ENCODE data around the gene NFIA. TPM values are rescaled to one million over a fixed set of nuclear protein-coding genes. Genes with fewer than 3 reads are reported as not detected.

NFIA gene
- total RNA-seq, 1 experiment from 2014 or later: 12.7 TPM

GRCh38 chr1:61419196-61419595 lies 336.8 kb downstream of the NFIA start:
- DNase-seq: no peak
- POLR2A ChIA-PET (ENCODE audit: unreplicated experiment): no interaction called here
- H3K9me3 ChIP-seq (ENCODE audit: low read length): no peaks in the 10 kb centered on the region
- BruUV-seq (replicated peaks): no TSS peak
- no peak overlapping the region for H2AFZ ChIP-seq (ENCODE audit: low read length)
- no peaks in the 10 kb centered on the region for H3F3A ChIP-seq (ENCODE audit: low read length, unreplicated experiment)
- H3K27ac ChIP-seq (ENCODE audit: low read length): no peak overlapping the region
- TF ChIP-seq EZH2 (IDR thresholded peaks at IDR 0.05; ENCODE audit: low read length, unreplicated experiment): no peak
- TF ChIP-seq EZH2phosphoT487 (IDR thresholded peaks at IDR 0.05; ENCODE audit: borderline replicate concordance, low read length): no peak
- TF ChIP-seq CTCF (conservative IDR thresholded peaks at IDR 0.05; ENCODE audit: low read depth, low read length): no peak
- no peak for ATAC-seq
- no peaks in the 10 kb centered on the region for H3K36me3 ChIP-seq (ENCODE audit: low read depth, low read length)
- H3K4me1 ChIP-seq (ENCODE audit: insufficient read depth, low read length): peaks cover 9% of the 10 kb centered on the region
- H3K4me3 ChIP-seq (ENCODE audit: low read length): no peak overlapping the region
- CTCF ChIA-PET: no interaction called here
- no peak overlapping the region for H3K9ac ChIP-seq (ENCODE audit: low read length)
- no peak overlapping the region for H3K4me2 ChIP-seq (ENCODE audit: low read length)
- no peaks in the 10 kb centered on the region for H3K9me2 ChIP-seq (replicated peaks; ENCODE audit: low read length)
- no peaks in the 10 kb centered on the region for H3K79me2 ChIP-seq (ENCODE audit: low read length)
- H3K27me3 ChIP-seq (ENCODE audit: low read length): no peaks in the 10 kb centered on the region
- H4K20me1 ChIP-seq (ENCODE audit: low read length): no peaks in the 10 kb centered on the region
- intact Hi-C loops (cut with micrococcal nuclease): no loop called here

GRCh38 chr1:61419657-61420056 lies 337.3 kb downstream of the NFIA start:
- Histone ChIP-seq H3K27me3 (ENCODE audit: low read length) (no peaks in the 10 kb centered on the region), H3K79me2 (ENCODE audit: low read length) (no peaks in the 10 kb centered on the region), H3K4me1 (ENCODE audit: insufficient read depth, low read length) (peaks cover 14% of the 10 kb centered on the region), H3K4me2 (ENCODE audit: low read length) (no peak overlapping the region), H3K36me3 (ENCODE audit: low read depth, low read length) (no peaks in the 10 kb centered on the region), H3K27ac (ENCODE audit: low read length) (no peak overlapping the region), H2AFZ (ENCODE audit: low read length) (no peak overlapping the region), H3K4me3 (ENCODE audit: low read length) (no peak overlapping the region), H4K20me1 (ENCODE audit: low read length) (no peaks in the 10 kb centered on the region), H3K9me3 (ENCODE audit: low read length) (no peaks in the 10 kb centered on the region), H3K9ac (ENCODE audit: low read length) (no peak overlapping the region), H3K9me2 (replicated peaks; ENCODE audit: low read length) (no peaks in the 10 kb centered on the region), H3F3A (ENCODE audit: low read length, unreplicated experiment) (no peaks in the 10 kb centered on the region)
- intact Hi-C loops (cut with micrococcal nuclease): no loop called here
- no peak for TF ChIP-seq CTCF (conservative IDR thresholded peaks at IDR 0.05; ENCODE audit: low read depth, low read length)
- TF ChIP-seq EZH2 (IDR thresholded peaks at IDR 0.05; ENCODE audit: low read length, unreplicated experiment): no peak
- TF ChIP-seq EZH2phosphoT487 (IDR thresholded peaks at IDR 0.05; ENCODE audit: borderline replicate concordance, low read length): no peak
- POLR2A ChIA-PET (ENCODE audit: unreplicated experiment): no interaction called here
- DNase-seq: no peak
- CTCF ChIA-PET: no interaction called here
- no TSS peak for BruUV-seq (replicated peaks)
- no peak for ATAC-seq

GRCh38 chr1:61420243-61420642 lies 337.9 kb downstream of the NFIA start:
- Histone ChIP-seq H3K4me2 (ENCODE audit: low read length) (no peak overlapping the region), H3K79me2 (ENCODE audit: low read length) (no peaks in the 10 kb centered on the region), H3K27ac (ENCODE audit: low read length) (no peak overlapping the region), H3F3A (ENCODE audit: low read length, unreplicated experiment) (no peaks in the 10 kb centered on the region), H4K20me1 (ENCODE audit: low read length) (no peaks in the 10 kb centered on the region), H3K9me2 (replicated peaks; ENCODE audit: low read length) (no peaks in the 10 kb centered on the region), H3K9me3 (ENCODE audit: low read length) (no peaks in the 10 kb centered on the region), H3K4me3 (ENCODE audit: low read length) (no peak overlapping the region), H3K36me3 (ENCODE audit: low read depth, low read length) (no peaks in the 10 kb centered on the region), H3K27me3 (ENCODE audit: low read length) (no peaks in the 10 kb centered on the region), H3K9ac (ENCODE audit: low read length) (no peak overlapping the region), H3K4me1 (ENCODE audit: insufficient read depth, low read length) (peaks cover 20% of the 10 kb centered on the region), H2AFZ (ENCODE audit: low read length) (no peak overlapping the region)
- CTCF ChIA-PET: no interaction called here
- no peak for ATAC-seq
- no peak for DNase-seq
- POLR2A ChIA-PET (ENCODE audit: unreplicated experiment): no interaction called here
- intact Hi-C loops (cut with micrococcal nuclease): no loop called here
- no TSS peak for BruUV-seq (replicated peaks)
- TF ChIP-seq EZH2phosphoT487 (IDR thresholded peaks at IDR 0.05; ENCODE audit: borderline replicate concordance, low read length) (no peak), EZH2 (IDR thresholded peaks at IDR 0.05; ENCODE audit: low read length, unreplicated experiment) (no peak), CTCF (conservative IDR thresholded peaks at IDR 0.05; ENCODE audit: low read depth, low read length) (no peak)

All from PC-3 (cell line).